PC-9 (cell line): ENCODE data around the gene PCNA. TPM values are rescaled to one million over a fixed set of nuclear protein-coding genes. Genes with fewer than 3 reads are reported as not detected.
A peak's percentile ranks its signal among the peaks of the same experiment; 100 is the strongest.
"Not testable (repeated sequence)": the region's sequence is repeated elsewhere in the genome, so short reads cannot be mapped to it uniquely, and the experiment has no call there.

Experiments
- BruUV-seq: library from RNA; stranded (reverse); fragments of 400-500 nt; replicated peaks from 2 replicates; lab custom pipeline; 2021; lab: Mats Ljungman, UMichigan
- CTCF ChIA-PET: fragments of 300-600 bp; sonication (Branson Sonifier 250); formaldehyde crosslinking; loops from one replicate; lab custom pipeline; 2022; ENCODE audit warnings: antibody characterized with exemption; lab: Charles Lee
- POLR2A ChIA-PET: fragments of 300-600 bp; sonication (Branson Sonifier 250); formaldehyde crosslinking; loops from one replicate; lab custom pipeline; 2022; ENCODE audit warnings: antibody characterized with exemption; ENCODE audit not compliant: unreplicated experiment; lab: Charles Lee
- DNase-seq, 2 experiments: peaks; one replicate each; pipeline versions ENCODE4 v3.0.0 to v3.0.0-alpha.2; 2015 to 2022; ENCODE audit warnings: mixed read lengths in 1 of 2
- H2AFZ ChIP-seq: fragments of 200-600 bp; sonication (generic); 2 replicates; pipeline ENCODE4 v1.8.1; 2017; ENCODE audit warnings: antibody characterized with exemption
- H3F3A ChIP-seq: fragments of 200-600 bp; sonication (generic); 2 replicates; pipeline ENCODE4 v1.8.1; 2017; ENCODE audit warnings: antibody characterized with exemption, mild to moderate bottlenecking, low read depth; ENCODE audit not compliant: insufficient read depth
- H3K27ac ChIP-seq: fragments of 200-600 bp; sonication (generic); 2 replicates; pipeline ENCODE4 v1.6.1; 2016; ENCODE audit warnings: mixed run types
- H3K27me3 ChIP-seq: fragments of 200-600 bp; sonication (generic); 2 replicates; pipeline ENCODE4 v1.6.1; 2016; ENCODE audit warnings: low read depth, mixed run types; ENCODE audit not compliant: insufficient read depth
- H3K36me3 ChIP-seq: fragments of 200-600 bp; sonication (generic); 2 replicates; pipeline ENCODE4 v1.6.1; 2016; ENCODE audit warnings: low read depth, mixed run types
- H3K4me1 ChIP-seq: fragments of 200-600 bp; sonication (generic); replicated peaks from 2 replicates; pipeline ENCODE4 v1.6.1; 2016; ENCODE audit warnings: mixed run types; ENCODE audit not compliant: insufficient read depth
- H3K4me2 ChIP-seq: fragments of 200-600 bp; sonication (generic); 2 replicates; pipeline ENCODE4 v1.6.1; 2017; ENCODE audit warnings: mixed run types
- H3K4me3 ChIP-seq: fragments of 200-600 bp; sonication (generic); 2 replicates; pipeline ENCODE4 v1.6.1; 2016; ENCODE audit warnings: mixed run types
- H3K79me2 ChIP-seq: fragments of 200-600 bp; sonication (generic); 2 replicates; pipeline ENCODE4 v1.6.1; 2017; ENCODE audit warnings: low read depth, mixed run types
- H3K9me2 ChIP-seq: fragments of 200-600 bp; sonication (generic); 2 replicates; pipeline ENCODE4 v1.8.1; 2017; ENCODE audit warnings: mild to moderate bottlenecking; ENCODE audit not compliant: insufficient read depth
- H3K9me3 ChIP-seq: fragments of 200-600 bp; sonication (generic); 2 replicates; pipeline ENCODE4 v1.8.1; 2016; ENCODE audit warnings: low read depth; ENCODE audit not compliant: insufficient read depth
- H4K20me1 ChIP-seq: fragments of 200-600 bp; sonication (generic); 2 replicates; pipeline ENCODE4 v1.8.1; 2017; ENCODE audit not compliant: insufficient read depth
- CTCF ChIP-seq: fragments of 200-600 bp; sonication (generic); conservative IDR thresholded peaks from 2 replicates; pipeline ENCODE4 v1.6.1; 2017; ENCODE audit warnings: mixed run types, antibody characterized with exemption, mild to moderate bottlenecking, moderate library complexity
- EZH2 ChIP-seq: fragments of 200-600 bp; sonication (generic); IDR thresholded peaks from 2 replicates; pipeline ENCODE4 v1.8.0; 2017; ENCODE audit warnings: antibody characterized with exemption, low read depth
- intact Hi-C: fragments of 100-400 bp; cut with micrococcal nuclease; formaldehyde crosslinking; loops from one replicate; pipeline ENCODE4 v1.10.0; 2022; ENCODE audit not compliant: unreplicated experiment
- total RNA-seq: library from RNA; stranded (reverse); gene quantifications from 2 replicates; pipeline ENCODE4 v1.2.3, GENCODE V29; 2021

Gene PCNA
- total RNA-seq, 1 experiment from 2014 or later: 207 TPM

GRCh38 chr20:5078399-5078958 lies 41.3 kb downstream of the PCNA start:
- no peaks in the 10 kb centered on the region for H3K9me2 ChIP-seq
- peak in 1 of 2 experiments; percentile 62 for DNase-seq
- H4K20me1 ChIP-seq: no peaks in the 10 kb centered on the region
- intact Hi-C loops: no loop called here
- no peaks in the 10 kb centered on the region for H3K36me3 ChIP-seq
- no peaks in the 10 kb centered on the region for H3K9me3 ChIP-seq
- no peak overlapping the region for H3K4me2 ChIP-seq
- ChIA-PET POLR2A (no interaction called here), CTCF (no interaction called here)
- BruUV-seq: no TSS peak
- no peaks in the 10 kb centered on the region for H3K27me3 ChIP-seq
- H3K79me2 ChIP-seq: no peaks in the 10 kb centered on the region
- H2AFZ ChIP-seq: no peak overlapping the region
- TF ChIP-seq EZH2: no peak
- no peak for TF ChIP-seq CTCF
- no peak overlapping the region for H3K4me3 ChIP-seq
- H3F3A ChIP-seq: peaks cover 17% of the 10 kb centered on the region
- peaks cover 22% of the 10 kb centered on the region for H3K4me1 ChIP-seq
- no peak overlapping the region for H3K27ac ChIP-seq

GRCh38 chr20:5077761-5078387 lies 41.9 kb downstream of the PCNA start:
- Histone ChIP-seq H3K27ac (no peak overlapping the region), H3K79me2 (no peaks in the 10 kb centered on the region), H3F3A (peaks cover 21% of the 10 kb centered on the region), H3K4me1 (peaks cover 26% of the 10 kb centered on the region), H3K9me3 (no peaks in the 10 kb centered on the region), H2AFZ (no peak overlapping the region), H3K9me2 (no peaks in the 10 kb centered on the region), H3K4me2 (no peak overlapping the region), H3K36me3 (no peaks in the 10 kb centered on the region), H3K4me3 (no peak overlapping the region), H4K20me1 (no peaks in the 10 kb centered on the region), H3K27me3 (no peaks in the 10 kb centered on the region)
- DNase-seq: no peak
- TF ChIP-seq EZH2 (no peak), CTCF (no peak)
- intact Hi-C loops: no loop called here
- BruUV-seq: TSS peak; percentile 53
- ChIA-PET POLR2A (no interaction called here), CTCF (no interaction called here)

GRCh38 chr20:5076913-5077312 lies 42.8 kb downstream of the PCNA start:
- H3K79me2 ChIP-seq, DNase-seq, H3K9me2 ChIP-seq, H3K36me3 ChIP-seq, H4K20me1 ChIP-seq, H3K4me2 ChIP-seq, H3K9me3 ChIP-seq, H2AFZ ChIP-seq, intact Hi-C loops, H3K4me3 ChIP-seq, CTCF ChIA-PET, H3K27ac ChIP-seq, BruUV-seq, H3K27me3 ChIP-seq: not testable (repeated sequence)
- H3F3A ChIP-seq: peaks cover 30% of the 10 kb centered on the region
- POLR2A ChIA-PET: interaction anchor here (0.5 kb wide), 1 partner anchor 185 kb away, joined by 3 read pairs; no protein-coding TSS in a partner anchor
- peaks cover 36% of the 10 kb centered on the region for H3K4me1 ChIP-seq
